GM12878 (cell line): Measurements from ENCODE around the gene IMMT. TPM values are rescaled to one million over a fixed set of nuclear protein-coding genes. Genes with fewer than 3 reads are reported as not detected.

Source experiments
- ATAC-seq: fragments of 200-7000 bp; cut with Tn5 transposase; 3 replicates; pipeline ENCODE4 v1.9.1; 2020; ENCODE audit warnings: mild to moderate bottlenecking, moderate library complexity
- BruUV-seq: library from RNA; stranded (reverse); fragments of 400-500 nt; replicated peaks from 2 replicates; lab custom pipeline; 2021; lab: Mats Ljungman, UMichigan
- CTCF ChIA-PET: fragments of 300-600 bp; sonication (Branson Sonifier 250); formaldehyde crosslinking; extraction: SDS; loops from one replicate; lab custom pipeline; 2021; ENCODE audit warnings: inconsistent platforms; lab: Yijun Ruan, JAX
- POLR2A ChIA-PET: fragments of 350-600 bp; formaldehyde crosslinking; extraction: SDS; loops from one replicate; lab custom pipeline; 2021; ENCODE audit warnings: inconsistent platforms; lab: Charles Lee
- RAD21 ChIA-PET: fragments of 300-600 bp; sonication (Branson Sonifier 250); formaldehyde crosslinking; loops from one replicate; lab custom pipeline; 2023; ENCODE audit warnings: antibody characterized with exemption; ENCODE audit not compliant: unreplicated experiment; lab: Charles Lee
- SMC1A ChIA-PET: fragments of 300-600 bp; sonication (Branson Sonifier 250); formaldehyde crosslinking; loops from one replicate; lab custom pipeline; 2023; ENCODE audit not compliant: unreplicated experiment, uncharacterized antibody; lab: Charles Lee
- DNase-seq: peaks from one replicate; pipeline ENCODE4 v3.0.0-alpha.2; 2011; ENCODE audit warnings: low read depth, low spot score
- FAIRE-seq: peaks from 3 replicates; lab custom pipeline; 2011; peaks lifted over from hg19 to GRCh38; lab: Jason Lieb, UNC
- H2AFZ ChIP-seq: 2 replicates; pipeline ENCODE4 v1.6.0; 2011; ENCODE audit warnings: low read depth, low read length, control low read depth; ENCODE audit not compliant: control insufficient read depth
- H3K27ac ChIP-seq: 2 replicates; pipeline ENCODE4 v1.5.1; 2011; ENCODE audit warnings: control low read depth; ENCODE audit not compliant: control insufficient read depth, insufficient read depth
- H3K27me3 ChIP-seq, 2 experiments: replicated peaks in 1 of 2; 2 replicates each; pipeline versions ENCODE4 v1.6.0 to v1.6.1; 2011; ENCODE audit warnings: low read length in 1 of 2; ENCODE audit not compliant: control insufficient read depth in 2 of 2, insufficient read depth in 2 of 2
- H3K36me3 ChIP-seq, 2 experiments: 2 replicates each; pipeline ENCODE4 v1.5.1; 2011; ENCODE audit warnings: low read length in 1 of 2; ENCODE audit not compliant: control insufficient read depth in 2 of 2, insufficient read depth in 2 of 2
- H3K4me1 ChIP-seq: 2 replicates; pipeline ENCODE4 v1.6.1; 2011; ENCODE audit warnings: mild to moderate bottlenecking, low read length, moderate library complexity, mixed read lengths; ENCODE audit not compliant: control insufficient read depth, insufficient read depth
- H3K4me2 ChIP-seq: 2 replicates; pipeline ENCODE4 v1.6.0; 2011; ENCODE audit warnings: control low read depth; ENCODE audit not compliant: control insufficient read depth, insufficient read depth
- H3K4me3 ChIP-seq: fragments of 200-600 bp; sonication (generic); 2 replicates; pipeline ENCODE4 v1.5.1; 2016
- H3K79me2 ChIP-seq: 2 replicates; pipeline ENCODE4 v1.6.0; 2011; ENCODE audit warnings: low read length; ENCODE audit not compliant: control insufficient read depth, insufficient read depth
- H3K9ac ChIP-seq: 2 replicates; pipeline ENCODE4 v1.8.0; 2011; ENCODE audit warnings: low read length, control low read depth, mixed read lengths; ENCODE audit not compliant: control insufficient read depth, insufficient read depth
- H3K9me3 ChIP-seq: replicated peaks from 3 replicates; pipeline ENCODE4 v1.5.1; 2011; ENCODE audit warnings: mild to moderate bottlenecking, low read length; ENCODE audit not compliant: control insufficient read depth, insufficient read depth
- H4K20me1 ChIP-seq: 2 replicates; pipeline ENCODE4 v1.6.0; 2011; ENCODE audit not compliant: control insufficient read depth, insufficient read depth
- DPF2 ChIP-seq: fragments of 450-650 bp; IDR thresholded peaks from 2 replicates; pipeline ENCODE4 v1.6.1; 2017; ENCODE audit warnings: mild to moderate bottlenecking
- HCFC1 ChIP-seq: fragments of 150-350 bp; IDR thresholded peaks from 2 replicates; pipeline ENCODE4 v1.6.1; 2014; ENCODE audit warnings: low read length
- MTA2 ChIP-seq: fragments of 450-650 bp; IDR thresholded peaks from 2 replicates; pipeline ENCODE4 v1.6.1; 2016; ENCODE audit warnings: low read depth, mild to moderate bottlenecking, moderate library complexity
- ZBED1 ChIP-seq: IDR thresholded peaks from 2 replicates; pipeline ENCODE4 v1.6.1; 2016; ENCODE audit warnings: borderline replicate concordance
- WGBS: methylation state at CpG from one replicate; pipeline ENCODE4 v1.1.6; 2016; ENCODE audit warnings: low lambda C conversion rate; ENCODE audit not compliant: insufficient replicate concordance, insufficient coverage; ENCODE audit errors: missing lambda C conversion rate; 5-methylcytosine and 5-hydroxymethylcytosine counted together
- in situ Hi-C: fragments of 300-500 bp; cut with MboI; formaldehyde crosslinking; loops from 9 replicates; pipeline ENCODE4 v1.14.3; 2018; ENCODE audit warnings: mixed read lengths
- intact Hi-C: fragments of 100-400 bp; cut with micrococcal nuclease; formaldehyde crosslinking; loops from one replicate; pipeline ENCODE4 v1.14.2; 2022; ENCODE audit not compliant: unreplicated experiment
- polyA plus RNA-seq, 11 experiments: library from polyadenylated mRNA; depleted of rRNA in 4 of 11; unstranded in 6 of 11; stranded (reverse) in 5 of 11; fragments of >200 nt; fragmentation: Nextera tagmentation in 4 of 11; fragmentation: Illumina TruSeq in 1 of 11; extraction: Ambion mirVana in 4 of 11; extraction: Trizol in 1 of 11; gene quantifications; 1 replicate in 1 of 11; 2 replicates in 10 of 11; pipeline versions ENCODE4 v1.2.1 to v1.2.3, GENCODE V29; 2011 to 2016; ENCODE audit warnings: inconsistent platforms in 2 of 11, missing spikeins in 2 of 11, low read depth in 1 of 11
- total RNA-seq, 4 experiments: library from RNA; depleted of rRNA in 3 of 4; stranded (reverse); fragments of >200 nt in 3 of 4; fragmentation: Illumina TruSeq in 1 of 4; extraction: Trizol in 1 of 4; gene quantifications; 2 replicates each; pipeline versions ENCODE4 v1.2.1 to v1.2.3, GENCODE V29; 2013 to 2021
- TF ChIP-seq, protein P1 (sequence below): fragments of 450-650 bp; IDR thresholded peaks from 2 replicates; pipeline ENCODE4 v1.6.1; 2017; ENCODE audit warnings: mild to moderate bottlenecking
- TF ChIP-seq, protein P2 (sequence below): IDR thresholded peaks from 2 replicates; pipeline ENCODE4 v1.6.1; 2012; ENCODE audit warnings: low read depth, low read length, improper control_type of control experiment
- TF ChIP-seq, protein P3 (sequence below): IDR thresholded peaks from 2 replicates; pipeline ENCODE4 v1.6.1; 2011; ENCODE audit warnings: borderline replicate concordance, low read depth, mild to moderate bottlenecking, moderate library complexity, mixed read lengths, low read length; ENCODE audit not compliant: insufficient read depth; ENCODE audit errors: extremely low read length

The IMMT gene
- total and polyA plus RNA-seq, 10 of the 15 experiments (the other 5 are each of a cell fraction or from before 2014, with no cell fraction given): 78.4 to 149 (median 98.7) TPM

DNA sequence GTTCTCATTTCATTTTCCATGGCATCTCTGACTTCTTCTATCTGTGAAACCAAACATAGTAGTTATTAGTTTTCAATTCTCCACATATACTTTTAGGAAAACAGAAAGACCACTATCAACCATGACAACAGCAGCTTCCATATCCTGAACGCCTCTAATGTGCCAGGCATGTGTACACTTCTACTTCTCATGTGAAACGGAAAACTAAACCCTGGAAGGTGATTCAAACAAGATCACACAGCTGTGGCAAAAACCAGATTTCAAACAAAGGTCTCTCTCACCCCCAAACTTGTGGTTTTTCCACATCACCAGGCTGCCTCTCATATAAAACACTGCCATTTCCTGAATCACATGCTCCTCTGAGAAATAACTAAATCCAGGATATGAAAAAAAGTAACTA, 47.5 kb downstream of the IMMT start:
- ATAC-seq (no peak), FAIRE-seq (no peak), DNase-seq (no peak)
- in situ Hi-C loops: no loop called here
- no peaks in the 10 kb centered on the region for H3K27me3 ChIP-seq
- no peak overlapping the region for H3K4me3 ChIP-seq
- WGBS: 43% methylated on average over 2 of the region's 2 CpGs
- TF ChIP-seq, protein P1, sequence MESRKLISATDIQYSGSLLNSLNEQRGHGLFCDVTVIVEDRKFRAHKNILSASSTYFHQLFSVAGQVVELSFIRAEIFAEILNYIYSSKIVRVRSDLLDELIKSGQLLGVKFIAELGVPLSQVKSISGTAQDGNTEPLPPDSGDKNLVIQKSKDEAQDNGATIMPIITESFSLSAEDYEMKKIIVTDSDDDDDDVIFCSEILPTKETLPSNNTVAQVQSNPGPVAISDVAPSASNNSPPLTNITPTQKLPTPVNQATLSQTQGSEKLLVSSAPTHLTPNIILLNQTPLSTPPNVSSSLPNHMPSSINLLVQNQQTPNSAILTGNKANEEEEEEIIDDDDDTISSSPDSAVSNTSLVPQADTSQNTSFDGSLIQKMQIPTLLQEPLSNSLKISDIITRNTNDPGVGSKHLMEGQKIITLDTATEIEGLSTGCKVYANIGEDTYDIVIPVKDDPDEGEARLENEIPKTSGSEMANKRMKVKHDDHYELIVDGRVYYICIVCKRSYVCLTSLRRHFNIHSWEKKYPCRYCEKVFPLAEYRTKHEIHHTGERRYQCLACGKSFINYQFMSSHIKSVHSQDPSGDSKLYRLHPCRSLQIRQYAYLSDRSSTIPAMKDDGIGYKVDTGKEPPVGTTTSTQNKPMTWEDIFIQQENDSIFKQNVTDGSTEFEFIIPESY: no peak
- TF ChIP-seq MTA2 (no peak), HCFC1 (no peak), DPF2 (no peak), ZBED1 (no peak)
- TF ChIP-seq, protein P2, sequence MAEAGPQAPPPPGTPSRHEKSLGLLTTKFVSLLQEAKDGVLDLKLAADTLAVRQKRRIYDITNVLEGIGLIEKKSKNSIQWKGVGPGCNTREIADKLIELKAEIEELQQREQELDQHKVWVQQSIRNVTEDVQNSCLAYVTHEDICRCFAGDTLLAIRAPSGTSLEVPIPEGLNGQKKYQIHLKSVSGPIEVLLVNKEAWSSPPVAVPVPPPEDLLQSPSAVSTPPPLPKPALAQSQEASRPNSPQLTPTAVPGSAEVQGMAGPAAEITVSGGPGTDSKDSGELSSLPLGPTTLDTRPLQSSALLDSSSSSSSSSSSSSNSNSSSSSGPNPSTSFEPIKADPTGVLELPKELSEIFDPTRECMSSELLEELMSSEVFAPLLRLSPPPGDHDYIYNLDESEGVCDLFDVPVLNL: no peak
- TF ChIP-seq, protein P3, sequence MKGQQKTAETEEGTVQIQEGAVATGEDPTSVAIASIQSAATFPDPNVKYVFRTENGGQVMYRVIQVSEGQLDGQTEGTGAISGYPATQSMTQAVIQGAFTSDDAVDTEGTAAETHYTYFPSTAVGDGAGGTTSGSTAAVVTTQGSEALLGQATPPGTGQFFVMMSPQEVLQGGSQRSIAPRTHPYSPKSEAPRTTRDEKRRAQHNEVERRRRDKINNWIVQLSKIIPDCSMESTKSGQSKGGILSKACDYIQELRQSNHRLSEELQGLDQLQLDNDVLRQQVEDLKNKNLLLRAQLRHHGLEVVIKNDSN: no peak
- no peak overlapping the region for H2AFZ ChIP-seq
- CTCF ChIA-PET: interaction anchor here (1.6 kb wide), 1 partner anchor 73 kb away, joined by 3 read pairs; no protein-coding TSS in a partner anchor
- peaks cover 3 to 29% of the 10 kb centered on the region in 2 experiments for H3K36me3 ChIP-seq
- H3K4me2 ChIP-seq: no peak overlapping the region
- SMC1A ChIA-PET: interaction anchor here (1.3 kb wide), 2 partner anchors 29 to 261 kb away, joined by 3 read pairs; no protein-coding TSS in a partner anchor
- H3K9ac ChIP-seq: no peak overlapping the region
- RAD21 ChIA-PET: no interaction called here
- intact Hi-C loops: no loop called here
- no peaks in the 10 kb centered on the region for H3K4me1 ChIP-seq
- POLR2A ChIA-PET: interaction anchor here (0.6 kb wide), 1 partner anchor 326 kb away, joined by 4 read pairs; no protein-coding TSS in a partner anchor
- no peaks in the 10 kb centered on the region for H3K79me2 ChIP-seq
- H3K27ac ChIP-seq: no peak overlapping the region
- H3K9me3 ChIP-seq: no peaks in the 10 kb centered on the region
- H4K20me1 ChIP-seq: no peaks in the 10 kb centered on the region
- BruUV-seq: no TSS peak
